Nephron (organoid): ENCODE data around the gene MYLIP.

Source experiments
- H3K27ac Mint-ChIP-seq, 3 experiments: 2 replicates each; pipeline ENCODE4 v1.8.0; 2020; ENCODE audit warnings: mixed read lengths in 3 of 3, mild to moderate bottlenecking in 2 of 3, moderate library complexity in 1 of 3
- H3K27me3 Mint-ChIP-seq: 2 replicates; pipeline ENCODE4 v1.8.0; 2021; ENCODE audit warnings: low read depth, mild to moderate bottlenecking, moderate library complexity, mixed read lengths
- H3K36me3 Mint-ChIP-seq: 2 replicates; pipeline ENCODE4 v1.8.0; 2020; ENCODE audit warnings: low read depth, mixed read lengths
- H3K4me1 Mint-ChIP-seq: 2 replicates; pipeline ENCODE4 v1.8.0; 2020; ENCODE audit warnings: mixed read lengths
- H3K4me3 Mint-ChIP-seq, 3 experiments: 2 replicates each; pipeline ENCODE4 v1.8.0; 2020; ENCODE audit warnings: mild to moderate bottlenecking in 3 of 3, mixed read lengths in 3 of 3, moderate library complexity in 2 of 3
- H3K9me3 Mint-ChIP-seq: 2 replicates; pipeline ENCODE4 v1.8.0; 2020; ENCODE audit warnings: mixed read lengths
- CTCF ChIP-seq, 3 experiments: fragments of 200-600 bp; sonication (generic); IDR thresholded peaks; one replicate each; pipeline ENCODE4 v1.5.0; 2021; ENCODE audit warnings: antibody characterized with exemption in 3 of 3; ENCODE audit not compliant: unreplicated experiment in 3 of 3

MYLIP gene

GRCh38 chr6:16146028-16146427 lies 17.1 kb downstream of the MYLIP start:
- Mint-ChIP-seq H3K36me3 (peaks cover 96% of the 10 kb centered on the region), H3K27ac (peak overlapping the region; percentile 50 to 81 (median 61)), H3K9me3 (no peaks in the 10 kb centered on the region), H3K4me3 (no peak overlapping the region), H3K4me1 (peaks cover 45% of the 10 kb centered on the region), H3K27me3 (no peaks in the 10 kb centered on the region)
- no peak for TF ChIP-seq CTCF (IDR thresholded peaks at IDR 0.05; ENCODE audit: unreplicated experiment in 3 of 3)

GRCh38 chr6:16146527-16146955 lies 17.7 kb downstream of the MYLIP start:
- no peak overlapping the region for H3K4me3 Mint-ChIP-seq
- no peaks in the 10 kb centered on the region for H3K9me3 Mint-ChIP-seq
- H3K36me3 Mint-ChIP-seq, result peaks cover 97% of the 10 kb centered on the region
- H3K4me1 Mint-ChIP-seq, result peaks cover 47% of the 10 kb centered on the region
- peak overlapping the region; percentile 50 to 81 (median 61) for H3K27ac Mint-ChIP-seq
- no peak for TF ChIP-seq CTCF (IDR thresholded peaks at IDR 0.05; ENCODE audit: unreplicated experiment in 3 of 3)
- H3K27me3 Mint-ChIP-seq, result no peaks in the 10 kb centered on the region

- H3K4me3 Mint-ChIP-seq, result no peak overlapping the region
- TF ChIP-seq CTCF (IDR thresholded peaks at IDR 0.05; ENCODE audit: unreplicated experiment in 3 of 3), result no peak
- no peaks in the 10 kb centered on the region for H3K9me3 Mint-ChIP-seq
- peak overlapping the region in 2 of 3 experiments; percentile 68 to 73 for H3K27ac Mint-ChIP-seq
- H3K4me1 Mint-ChIP-seq, result peaks cover 65% of the 10 kb centered on the region
- H3K36me3 Mint-ChIP-seq, result peaks cover 83% of the 10 kb centered on the region
- H3K27me3 Mint-ChIP-seq, result no peaks in the 10 kb centered on the region
These were observed 19.6 kb downstream of the MYLIP start for GRCh38 chr6:16148498-16148897.

- peaks cover 71% of the 10 kb centered on the region for H3K4me1 Mint-ChIP-seq
- H3K4me3 Mint-ChIP-seq, result no peak overlapping the region
- no peaks in the 10 kb centered on the region for H3K27me3 Mint-ChIP-seq
- H3K9me3 Mint-ChIP-seq, result no peaks in the 10 kb centered on the region
- peak overlapping the region in 1 of 3 experiments; percentile 2 for H3K27ac Mint-ChIP-seq
- peaks cover 75% of the 10 kb centered on the region for H3K36me3 Mint-ChIP-seq
- no peak for TF ChIP-seq CTCF (IDR thresholded peaks at IDR 0.05; ENCODE audit: unreplicated experiment in 3 of 3)
These were observed 20.4 kb downstream of the MYLIP start for GRCh38 chr6:16149305-16149704.

GRCh38 chr6:16150098-16150497 lies 21.2 kb downstream of the MYLIP start:
- TF ChIP-seq CTCF (IDR thresholded peaks at IDR 0.05; ENCODE audit: unreplicated experiment in 3 of 3), result no peak
- Mint-ChIP-seq H3K9me3 (no peaks in the 10 kb centered on the region), H3K4me1 (peaks cover 79% of the 10 kb centered on the region)

GRCh38 chr6:16153211-16153820 lies 24.4 kb downstream of the MYLIP start:
- Mint-ChIP-seq H3K36me3 (peaks cover 41% of the 10 kb centered on the region), H3K4me1 (peaks cover 74% of the 10 kb centered on the region), H3K27me3 (peaks cover 11% of the 10 kb centered on the region), H3K9me3 (no peaks in the 10 kb centered on the region), H3K27ac (peak overlapping the region in 2 of 3 experiments; percentile 41 to 72), H3K4me3 (no peak overlapping the region)
- TF ChIP-seq CTCF (IDR thresholded peaks at IDR 0.05; ENCODE audit: unreplicated experiment in 3 of 3), result no peak

More at GRCh38 chr6:16150098-16150497, 21.2 kb downstream of the MYLIP start:
- H3K27ac Mint-ChIP-seq, result peak overlapping the region in 2 of 3 experiments; percentile 2 to 34
- H3K36me3 Mint-ChIP-seq, result peaks cover 67% of the 10 kb centered on the region
- peak overlapping the region in 1 of 3 experiments; percentile 1 for H3K4me3 Mint-ChIP-seq
- H3K27me3 Mint-ChIP-seq, result peaks cover 1% of the 10 kb centered on the region
